Measurements from ENCODE around the gene TMEM221. TPM values are rescaled to one million over a fixed set of nuclear protein-coding genes. Genes with fewer than 3 reads are reported as not detected.
A peak's percentile ranks its signal among the peaks of the same experiment; 100 is the strongest.

TMEM221 gene
- total and polyA plus RNA-seq, 2 donors (not counting 3 experiments of a cell fraction or from before 2014, with no cell fraction given) = 0.08 TPM; not detected in 1

DNA sequence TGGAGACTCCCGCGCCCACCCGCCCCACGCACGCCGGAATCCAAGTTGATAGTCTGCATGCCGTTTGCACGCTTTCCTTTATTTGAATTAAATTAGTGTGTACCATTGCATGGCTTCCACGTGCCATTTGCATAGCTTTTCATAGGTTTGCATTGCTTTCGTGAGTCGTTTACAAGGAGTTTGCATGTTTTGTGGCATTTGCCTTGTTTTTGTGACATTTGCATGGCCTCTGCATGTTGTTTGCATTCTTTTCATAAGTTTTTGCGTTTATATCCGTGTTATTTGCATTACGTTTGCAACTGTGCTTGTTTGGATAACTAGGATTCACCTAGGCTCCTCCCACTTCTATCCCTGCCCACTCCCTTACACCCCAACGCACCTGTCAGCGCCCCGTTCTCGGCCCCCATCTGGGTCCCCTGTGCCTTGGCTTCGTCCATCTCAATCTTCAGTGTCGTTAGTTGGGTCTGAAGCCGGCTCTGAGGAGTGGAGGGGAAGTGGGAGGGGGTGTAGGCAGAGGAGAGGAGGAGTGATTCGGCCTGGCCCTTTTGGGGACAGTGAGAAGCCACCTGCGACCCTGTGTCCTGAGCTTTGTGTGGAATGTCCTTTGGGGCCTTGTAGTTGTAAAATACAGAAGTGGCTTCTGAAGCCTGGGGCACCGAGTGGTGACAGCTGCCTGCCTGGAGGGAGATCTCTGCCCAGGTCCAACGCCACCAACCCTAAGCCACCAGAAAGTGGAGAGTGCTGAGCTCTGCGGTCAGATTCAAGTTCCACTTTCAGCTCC is 56.9 kb downstream of the TMEM221 start:
- H3K79me2 ChIP-seq (ENCODE audit: control insufficient read depth, insufficient read depth, low read length) = no peaks in the 10 kb centered on the region
- H4K20me1 ChIP-seq (replicated peaks; ENCODE audit: control insufficient read depth, extremely low read depth, insufficient read depth, low read length) = no peaks in the 10 kb centered on the region
- no TSS peak for BruUV-seq (replicated peaks)
- peaks cover 6% of the 10 kb centered on the region in 2 experiments for H3K27me3 ChIP-seq (ENCODE audit: control insufficient read depth in 2 of 2, insufficient read depth in 2 of 2, low read length in 2 of 2)
- no peak for DNase-seq (ENCODE audit: low read depth, low spot score)
- peak overlapping the region; percentile 80 for H2AFZ ChIP-seq (ENCODE audit: low read depth, low read length)
- H3K9me3 ChIP-seq (replicated peaks; ENCODE audit: control insufficient read depth, insufficient read depth, low read length) = no peaks in the 10 kb centered on the region
- H3K27ac ChIP-seq (ENCODE audit: insufficient read depth, low read depth, low read length) = no peak overlapping the region
- H3K9me1 ChIP-seq (replicated peaks; ENCODE audit: control insufficient read depth, extremely low read depth, insufficient read depth, low read length) = no peaks in the 10 kb centered on the region
- H3K4me3 ChIP-seq (replicated peaks in 1 of 3; ENCODE audit: insufficient read depth in 1 of 3, low read depth in 1 of 3, low read length in 3 of 3) = peak overlapping the region in 2 of 3 experiments; percentile 6 to 13
- intact Hi-C loops (cut with micrococcal nuclease) (loop anchor here (1.0 kb wide), 2 partner anchors 45 to 99 kb away; no protein-coding TSS in a partner anchor), dilution Hi-C loops (cut with MboI; ENCODE audit: extremely low pct_ligation_motif_present, low sequenced_read_pairs) (no loop called here)
- peak overlapping the region; percentile 77 for H3K4me2 ChIP-seq (ENCODE audit: insufficient read depth, low read length)
- no peak for FAIRE-seq
- CTCF ChIA-PET = interaction anchor here (0.7 to 3.2 kb wide), 14 partner anchors 17 to 162 kb away, joined by 3 to 12 read pairs (median 4); partner anchors contain the start of genes ABHD8, ANO8 and SLC27A1
- TF ChIP-seq, protein P1, sequence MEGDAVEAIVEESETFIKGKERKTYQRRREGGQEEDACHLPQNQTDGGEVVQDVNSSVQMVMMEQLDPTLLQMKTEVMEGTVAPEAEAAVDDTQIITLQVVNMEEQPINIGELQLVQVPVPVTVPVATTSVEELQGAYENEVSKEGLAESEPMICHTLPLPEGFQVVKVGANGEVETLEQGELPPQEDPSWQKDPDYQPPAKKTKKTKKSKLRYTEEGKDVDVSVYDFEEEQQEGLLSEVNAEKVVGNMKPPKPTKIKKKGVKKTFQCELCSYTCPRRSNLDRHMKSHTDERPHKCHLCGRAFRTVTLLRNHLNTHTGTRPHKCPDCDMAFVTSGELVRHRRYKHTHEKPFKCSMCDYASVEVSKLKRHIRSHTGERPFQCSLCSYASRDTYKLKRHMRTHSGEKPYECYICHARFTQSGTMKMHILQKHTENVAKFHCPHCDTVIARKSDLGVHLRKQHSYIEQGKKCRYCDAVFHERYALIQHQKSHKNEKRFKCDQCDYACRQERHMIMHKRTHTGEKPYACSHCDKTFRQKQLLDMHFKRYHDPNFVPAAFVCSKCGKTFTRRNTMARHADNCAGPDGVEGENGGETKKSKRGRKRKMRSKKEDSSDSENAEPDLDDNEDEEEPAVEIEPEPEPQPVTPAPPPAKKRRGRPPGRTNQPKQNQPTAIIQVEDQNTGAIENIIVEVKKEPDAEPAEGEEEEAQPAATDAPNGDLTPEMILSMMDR (IDR thresholded peaks at IDR 0.05; ENCODE audit: extremely low read depth in 1 of 2, insufficient read depth in 1 of 2, low read depth in 1 of 2, low read length in 2 of 2) = no peak
- TF ChIP-seq FOS (IDR thresholded peaks at IDR 0.05; ENCODE audit: borderline replicate concordance, insufficient read depth, low read length) = no peak
- TF ChIP-seq EZH2 (IDR thresholded peaks at IDR 0.05; ENCODE audit: borderline replicate concordance, low read depth, low read length, severe bottlenecking) = no peak
- no peak for TF ChIP-seq GATA2 (IDR thresholded peaks at IDR 0.05; ENCODE audit: insufficient read depth, insufficient read length, low read depth, low read length)
- no peak for TF ChIP-seq MYC (IDR thresholded peaks at IDR 0.05; ENCODE audit: low read depth, low read length)
- no peak for TF ChIP-seq JUN (IDR thresholded peaks at IDR 0.05; ENCODE audit: borderline replicate concordance, insufficient read depth, insufficient read length, low read depth)
- TF ChIP-seq POLR2AphosphoS5 (IDR thresholded peaks at IDR 0.05; ENCODE audit: insufficient read depth, low read depth, low read length) = no peak
- TF ChIP-seq, protein P2, sequence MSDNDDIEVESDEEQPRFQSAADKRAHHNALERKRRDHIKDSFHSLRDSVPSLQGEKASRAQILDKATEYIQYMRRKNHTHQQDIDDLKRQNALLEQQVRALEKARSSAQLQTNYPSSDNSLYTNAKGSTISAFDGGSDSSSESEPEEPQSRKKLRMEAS (IDR thresholded peaks at IDR 0.05; ENCODE audit: insufficient read depth, insufficient read length) = no peak
- TF ChIP-seq POLR2A (IDR thresholded peaks at IDR 0.05; ENCODE audit: low read depth, low read length) = no peak
- POLR2A ChIA-PET = interaction anchor here (0.7 to 1.4 kb wide), 3 partner anchors 12 to 468 kb away, joined by 3 to 5 read pairs (median 3); partner anchors contain the start of gene MVB12A
- no peaks in the 10 kb centered on the region for H3K36me3 ChIP-seq (ENCODE audit: control insufficient read depth in 2 of 2, extremely low read depth in 1 of 2, insufficient read depth in 2 of 2, low read length in 2 of 2)
- H3K4me1 ChIP-seq (ENCODE audit: control insufficient read depth, extremely low read depth, insufficient read depth, low read length) = peaks cover 16% of the 10 kb centered on the region
- H3K9ac ChIP-seq (replicated peaks; ENCODE audit: extremely low read depth, insufficient read depth, low read length) = no peak overlapping the region

All from endothelial cell of umbilical vein (primary cell).